ENCODE measurements around the gene PDE4B. TPM values are rescaled to one million over a fixed set of nuclear protein-coding genes. Genes with fewer than 3 reads are reported as not detected.

Gene PDE4B
- total RNA-seq, 2 donors from 2014 or later, result 2.0 to 5.7 TPM

GRCh38 chr1:66256629-66257572 lies 464.2 kb downstream of the PDE4B start:
- no peak overlapping the region for H3K9ac ChIP-seq (ENCODE audit: low read depth in 2 of 2, low read length in 2 of 2)
- intact Hi-C loops (cut with DNase I), result loop anchor here (10.0 kb wide), 1 partner anchor 468 kb away; no protein-coding TSS in a partner anchor
- H3K27me3 ChIP-seq, result no peaks in the 10 kb centered on the region
- no peak for TF ChIP-seq CTCF (IDR thresholded peaks at IDR 0.05)
- no peaks in the 10 kb centered on the region for H3K9me3 ChIP-seq
- H3K4me3 ChIP-seq, result no peak overlapping the region
- H3K27ac ChIP-seq, result no peak overlapping the region
- H3K36me3 ChIP-seq, result no peaks in the 10 kb centered on the region
- no peaks in the 10 kb centered on the region for H3K4me1 ChIP-seq
- DNase-seq, result no peak

GRCh38 chr1:66258404-66259105 lies 465.9 kb downstream of the PDE4B start:
- intact Hi-C loops (cut with DNase I), result loop anchor here (10.0 kb wide), 1 partner anchor 466 kb away; no protein-coding TSS in a partner anchor
- no peak for DNase-seq
- no peak for TF ChIP-seq CTCF (IDR thresholded peaks at IDR 0.05)
- Histone ChIP-seq H3K36me3 (no peaks in the 10 kb centered on the region), H3K9ac (ENCODE audit: low read depth in 2 of 2, low read length in 2 of 2) (no peak overlapping the region), H3K27me3 (no peaks in the 10 kb centered on the region), H3K4me1 (no peaks in the 10 kb centered on the region), H3K4me3 (no peak overlapping the region), H3K27ac (no peak overlapping the region), H3K9me3 (no peaks in the 10 kb centered on the region)

GRCh38 chr1:66261364-66261763 lies 468.7 kb downstream of the PDE4B start:
- H3K36me3 ChIP-seq, result no peaks in the 10 kb centered on the region
- H3K4me3 ChIP-seq, result no peak overlapping the region
- no peak for TF ChIP-seq CTCF (IDR thresholded peaks at IDR 0.05)
- no peaks in the 10 kb centered on the region for H3K9me3 ChIP-seq
- intact Hi-C loops (cut with DNase I), result no loop called here
- no peak overlapping the region for H3K9ac ChIP-seq (ENCODE audit: low read depth in 2 of 2, low read length in 2 of 2)
- H3K4me1 ChIP-seq, result no peaks in the 10 kb centered on the region
- H3K27me3 ChIP-seq, result no peaks in the 10 kb centered on the region
- H3K27ac ChIP-seq, result peak overlapping the region; percentile 16
- DNase-seq, result no peak

DNA sequence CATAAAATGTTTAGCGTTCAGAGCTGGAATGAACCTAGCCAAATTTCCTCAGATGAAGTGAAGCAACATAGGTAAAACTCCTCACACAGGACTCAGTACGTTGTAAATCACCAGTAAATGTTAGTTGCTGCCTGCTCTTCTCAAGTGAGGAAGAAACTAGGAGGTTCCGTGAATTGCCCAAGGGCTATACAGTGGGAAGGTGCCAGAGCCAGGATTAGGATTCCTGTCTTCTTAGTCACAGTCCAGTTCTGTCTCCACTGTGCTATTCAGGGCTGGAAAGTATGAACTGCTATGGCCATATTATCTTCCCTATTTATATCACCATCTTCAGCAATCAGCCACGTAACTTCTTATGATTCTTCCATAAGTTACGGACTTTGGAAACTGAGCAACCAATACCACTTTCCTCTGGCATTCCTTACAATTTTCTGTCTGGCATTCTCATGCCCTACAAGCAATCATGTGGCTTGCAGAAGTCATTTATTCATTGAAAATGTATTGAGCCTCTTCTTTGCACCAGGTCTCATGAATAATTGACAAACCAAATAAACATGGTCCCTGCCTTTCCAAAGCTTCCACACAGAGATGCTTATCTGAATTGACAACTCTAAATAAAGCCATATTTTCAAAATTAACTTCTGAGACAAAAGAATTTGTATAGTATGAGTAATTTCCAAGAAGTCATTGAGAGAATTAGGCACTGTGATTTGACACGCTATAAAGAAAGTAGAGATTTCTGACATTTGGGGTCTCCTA lies 469.7 kb downstream of the PDE4B start:
- no peaks in the 10 kb centered on the region for H3K27me3 ChIP-seq
- H3K27ac ChIP-seq, result no peak overlapping the region
- H3K4me1 ChIP-seq, result no peaks in the 10 kb centered on the region
- no peak overlapping the region for H3K4me3 ChIP-seq
- H3K36me3 ChIP-seq, result no peaks in the 10 kb centered on the region
- TF ChIP-seq CTCF (IDR thresholded peaks at IDR 0.05), result no peak
- H3K9ac ChIP-seq (ENCODE audit: low read depth in 2 of 2, low read length in 2 of 2), result no peak overlapping the region
- DNase-seq, result no peak
- no peaks in the 10 kb centered on the region for H3K9me3 ChIP-seq
- intact Hi-C loops (cut with DNase I), result no loop called here

DNA sequence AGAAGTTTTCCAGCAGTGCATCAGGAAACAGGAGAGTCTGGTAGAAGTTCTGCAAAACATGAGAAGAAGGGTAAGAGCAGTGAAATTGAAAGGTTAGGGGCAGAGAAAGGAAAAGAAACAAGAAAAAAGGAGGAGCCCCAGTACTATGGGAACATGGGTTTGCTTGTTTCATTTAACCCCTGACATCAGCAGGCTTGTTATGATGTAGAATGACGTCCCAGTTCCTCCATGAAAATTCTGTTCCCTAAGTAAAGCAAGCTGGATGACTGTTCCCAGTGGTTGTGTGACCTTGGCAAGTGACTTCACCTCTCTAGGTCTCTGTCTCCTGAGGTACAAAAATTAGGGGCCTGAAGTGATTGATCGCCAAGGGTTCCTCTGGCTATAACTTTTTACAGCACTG lies 472.6 kb downstream of the PDE4B start:
- Histone ChIP-seq H3K9ac (ENCODE audit: low read depth in 2 of 2, low read length in 2 of 2) (no peak overlapping the region), H3K4me1 (no peaks in the 10 kb centered on the region), H3K9me3 (no peaks in the 10 kb centered on the region), H3K27me3 (no peaks in the 10 kb centered on the region), H3K36me3 (no peaks in the 10 kb centered on the region), H3K4me3 (no peak overlapping the region), H3K27ac (no peak overlapping the region)
- no peak for DNase-seq
- no peak for TF ChIP-seq CTCF (IDR thresholded peaks at IDR 0.05)
- intact Hi-C loops (cut with DNase I), result no loop called here

Measured in colonic mucosa (tissue), 4 donors.